OCI-LY7 (cell line): Measurements from ENCODE around the gene GNG12.

Source experiments
- EZH2phosphoT487 ChIP-seq: fragments of 200-600 bp; sonication (generic); IDR thresholded peaks from 2 replicates; pipeline ENCODE4 v1.6.1; 2018; ENCODE audit warnings: low read depth, borderline replicate concordance, mild to moderate bottlenecking, mixed run types, antibody characterized with exemption, low read length, moderate library complexity, mixed read lengths
- TF ChIP-seq, protein P1 (sequence below): fragments of 200-600 bp; sonication (generic); conservative IDR thresholded peaks from 2 replicates; pipeline ENCODE4 v1.5.1; 2014; ENCODE audit warnings: mild to moderate bottlenecking, antibody characterized with exemption, low read length, moderate library complexity, mixed read lengths

DNA sequence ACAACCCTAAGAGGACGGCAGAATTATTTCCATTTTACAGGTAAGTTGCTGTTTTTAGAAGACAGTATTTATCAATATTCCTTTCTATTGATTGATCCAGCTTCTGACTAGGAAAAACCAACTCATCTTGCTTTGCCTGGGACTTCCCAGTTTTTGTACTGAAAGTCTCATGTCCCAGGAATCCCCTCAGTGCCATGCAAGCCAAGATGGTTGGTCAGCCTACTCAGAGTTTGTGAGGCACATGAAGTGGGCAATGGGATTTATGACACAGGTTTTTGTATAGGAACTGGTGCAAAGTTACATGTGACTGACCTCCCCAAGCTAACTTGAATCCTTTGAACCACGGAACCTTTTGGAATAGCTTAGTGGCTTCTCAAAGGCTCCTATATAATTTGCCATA, 45.5 kb downstream of the GNG12 start:
- TF ChIP-seq, protein P1, sequence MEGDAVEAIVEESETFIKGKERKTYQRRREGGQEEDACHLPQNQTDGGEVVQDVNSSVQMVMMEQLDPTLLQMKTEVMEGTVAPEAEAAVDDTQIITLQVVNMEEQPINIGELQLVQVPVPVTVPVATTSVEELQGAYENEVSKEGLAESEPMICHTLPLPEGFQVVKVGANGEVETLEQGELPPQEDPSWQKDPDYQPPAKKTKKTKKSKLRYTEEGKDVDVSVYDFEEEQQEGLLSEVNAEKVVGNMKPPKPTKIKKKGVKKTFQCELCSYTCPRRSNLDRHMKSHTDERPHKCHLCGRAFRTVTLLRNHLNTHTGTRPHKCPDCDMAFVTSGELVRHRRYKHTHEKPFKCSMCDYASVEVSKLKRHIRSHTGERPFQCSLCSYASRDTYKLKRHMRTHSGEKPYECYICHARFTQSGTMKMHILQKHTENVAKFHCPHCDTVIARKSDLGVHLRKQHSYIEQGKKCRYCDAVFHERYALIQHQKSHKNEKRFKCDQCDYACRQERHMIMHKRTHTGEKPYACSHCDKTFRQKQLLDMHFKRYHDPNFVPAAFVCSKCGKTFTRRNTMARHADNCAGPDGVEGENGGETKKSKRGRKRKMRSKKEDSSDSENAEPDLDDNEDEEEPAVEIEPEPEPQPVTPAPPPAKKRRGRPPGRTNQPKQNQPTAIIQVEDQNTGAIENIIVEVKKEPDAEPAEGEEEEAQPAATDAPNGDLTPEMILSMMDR = no peak
- no peak for TF ChIP-seq EZH2phosphoT487
